NCI-H2029 treated with DMSO at 0.1 percent for 48 hours (cell line): ENCODE results near the gene CA12.
"Not testable (repeated sequence)": the region's sequence is repeated elsewhere in the genome, so short reads cannot be mapped to it uniquely, and the experiment has no call there.

Experiments used
- DNase-seq: peaks from one replicate; lab custom pipeline; 2025; lab: John Stamatoyannopoulos, UW

Gene CA12

DNA sequence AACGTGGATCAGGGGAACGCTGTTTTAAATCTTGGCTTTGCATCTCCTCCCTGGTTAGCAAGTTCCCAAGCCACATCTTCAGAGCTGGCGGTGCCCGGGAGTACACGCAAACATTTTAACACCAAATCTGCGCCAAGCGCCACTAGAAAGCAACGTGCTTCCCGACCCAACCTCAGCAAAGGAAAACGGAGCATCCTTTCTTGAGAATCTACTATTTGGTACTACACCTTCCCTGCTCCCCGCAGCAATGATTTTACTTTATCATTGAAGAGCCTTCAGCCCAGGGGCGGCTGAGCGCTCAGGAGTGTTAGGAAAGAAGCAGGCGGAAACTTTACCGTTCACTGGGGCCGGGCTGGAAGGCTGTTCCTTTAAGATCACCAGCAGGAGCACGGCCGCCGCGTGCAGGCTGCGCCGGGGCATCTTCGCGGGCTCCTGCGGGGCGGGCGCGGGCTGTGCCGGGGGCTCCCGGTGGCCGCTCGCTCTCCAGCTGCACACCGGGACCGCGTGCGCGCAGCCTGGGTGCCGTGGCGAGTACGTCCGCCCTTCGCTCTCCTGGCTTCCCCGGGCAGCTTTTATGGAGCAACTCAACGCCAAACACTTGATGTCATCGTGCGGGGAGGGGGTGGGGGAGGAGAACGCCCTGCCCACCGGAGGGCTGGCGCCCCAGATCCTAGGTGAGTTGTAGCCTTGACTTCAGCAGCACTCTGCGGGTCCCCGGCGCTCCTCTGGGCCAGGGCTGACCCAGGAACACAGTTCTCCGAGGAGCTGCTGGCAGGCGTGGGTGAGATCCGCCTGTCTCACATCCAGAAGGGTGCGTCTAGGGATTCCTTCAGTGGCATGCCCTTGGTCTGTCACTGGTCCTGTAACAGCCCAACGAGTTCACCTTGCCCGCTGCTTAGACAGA lies at the start of gene CA12:
TSS of gene CA12 (minus strand) at position 546 of the 904 bp plus-strand sequence. CDS start at position 420, 126 bp downstream.
- DNase-seq = no peak

DNA sequence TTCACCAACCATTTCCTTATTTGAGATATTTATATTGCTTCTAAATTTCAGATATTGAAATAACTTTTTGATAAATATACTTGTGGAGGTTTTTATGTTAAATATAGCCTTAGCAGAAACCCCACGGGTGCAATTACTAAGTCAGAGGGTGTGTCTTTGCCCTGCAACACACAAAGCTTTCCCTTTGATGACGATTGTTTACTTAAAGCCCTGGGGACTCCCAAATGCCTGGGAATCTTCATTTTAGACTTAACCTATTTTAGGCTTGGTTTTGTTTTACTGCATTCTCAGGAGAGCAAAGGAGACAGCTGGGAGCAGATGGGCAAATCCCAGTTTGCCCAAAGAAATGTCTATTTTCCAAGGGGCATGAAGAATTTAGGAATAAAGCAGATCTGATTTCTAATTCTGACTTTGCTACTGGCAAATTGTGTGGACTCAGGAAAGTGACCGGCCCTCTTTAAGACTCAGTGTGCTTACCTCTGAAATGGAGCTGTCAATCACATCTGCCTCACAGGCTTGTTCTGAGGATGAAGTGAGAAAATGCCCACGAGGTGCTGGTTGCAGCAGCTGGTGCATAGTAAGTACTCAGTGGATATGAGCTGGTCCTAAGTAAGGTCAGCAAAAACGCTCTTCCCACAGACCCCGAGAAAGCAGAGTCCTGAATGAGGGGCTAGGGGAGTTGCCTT lies 49.3 kb upstream of the CA12 start:
- DNase-seq = no peak

DNA sequence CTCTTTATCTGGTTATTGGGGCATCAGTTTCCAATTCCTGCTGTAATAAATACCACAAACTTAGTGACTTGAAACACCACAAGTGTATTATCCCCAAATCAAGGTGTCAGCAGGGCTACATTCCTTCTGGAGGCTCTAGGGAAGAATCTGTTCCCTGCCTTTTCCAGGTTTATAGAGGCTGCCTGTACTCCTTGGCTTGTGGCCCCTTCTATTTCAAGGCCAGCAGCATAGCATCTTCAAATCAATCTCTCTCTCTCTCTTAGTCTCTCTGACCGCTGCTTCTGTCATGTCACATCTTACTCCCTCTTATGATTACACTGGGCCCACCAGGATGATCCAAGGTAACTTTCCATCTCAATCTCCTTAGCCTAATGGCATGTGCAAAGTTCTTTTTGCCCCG lies 44.9 kb upstream of the CA12 start:
- no peak for DNase-seq

DNA sequence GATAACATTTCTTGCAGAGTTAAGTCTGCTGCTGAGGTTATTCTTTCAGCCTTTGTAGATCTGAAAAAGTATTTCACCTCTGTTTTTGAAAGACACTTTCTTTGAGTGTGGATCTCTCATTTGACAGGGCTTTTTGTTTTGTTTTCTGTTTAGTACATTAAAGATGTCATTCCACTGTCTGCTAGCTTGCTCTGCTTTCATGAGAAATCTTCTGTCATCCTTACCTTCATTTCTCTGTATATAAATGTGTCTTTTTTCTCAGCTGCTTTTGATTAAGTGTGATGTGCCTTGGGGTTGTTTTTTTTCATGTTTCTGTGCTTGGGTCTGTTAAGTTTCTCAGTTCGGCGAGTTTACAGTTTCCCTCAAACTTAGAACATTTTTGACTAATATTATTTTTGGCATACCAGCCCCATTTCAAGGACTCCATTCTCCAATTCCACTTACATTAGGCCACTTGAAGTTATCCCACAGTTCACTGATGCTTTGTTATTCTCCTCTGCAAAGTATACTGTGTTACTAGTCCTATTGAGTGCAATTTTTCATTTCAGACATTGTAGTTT lies 43.9 kb upstream of the CA12 start:
- DNase-seq = no peak

DNA sequence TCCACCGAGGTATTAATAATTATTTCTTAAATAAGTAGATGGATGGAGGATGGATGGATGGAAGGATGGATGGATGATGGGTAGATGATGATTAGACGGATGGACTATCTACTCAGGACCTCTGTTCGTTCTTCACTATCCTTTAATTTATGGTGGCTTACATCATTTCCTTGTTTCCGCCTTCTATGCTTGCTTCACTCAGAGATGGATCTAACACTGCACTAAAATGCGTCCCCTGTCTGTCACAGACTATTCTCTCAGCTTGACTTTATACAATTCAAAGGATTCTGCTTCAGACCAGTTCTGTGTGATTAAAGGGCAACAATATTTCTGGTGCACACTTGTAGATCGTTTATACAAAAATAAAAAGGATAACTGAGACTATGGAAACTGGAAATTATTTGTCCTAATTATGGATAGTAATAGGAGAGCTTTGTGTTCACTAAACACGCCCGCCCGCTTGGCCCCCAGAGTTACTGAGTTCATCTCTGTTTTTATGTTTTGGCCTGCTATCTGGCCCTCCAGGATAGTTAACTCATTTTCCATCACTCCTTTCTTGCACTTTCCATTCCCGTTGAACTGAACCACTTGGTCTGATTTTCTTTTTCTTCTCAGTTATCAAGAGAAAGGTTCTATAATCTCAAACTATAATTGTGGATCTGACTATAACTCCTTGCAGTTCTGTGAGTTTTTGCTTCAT lies 41.4 kb upstream of the CA12 start:
- DNase-seq = no peak

DNA sequence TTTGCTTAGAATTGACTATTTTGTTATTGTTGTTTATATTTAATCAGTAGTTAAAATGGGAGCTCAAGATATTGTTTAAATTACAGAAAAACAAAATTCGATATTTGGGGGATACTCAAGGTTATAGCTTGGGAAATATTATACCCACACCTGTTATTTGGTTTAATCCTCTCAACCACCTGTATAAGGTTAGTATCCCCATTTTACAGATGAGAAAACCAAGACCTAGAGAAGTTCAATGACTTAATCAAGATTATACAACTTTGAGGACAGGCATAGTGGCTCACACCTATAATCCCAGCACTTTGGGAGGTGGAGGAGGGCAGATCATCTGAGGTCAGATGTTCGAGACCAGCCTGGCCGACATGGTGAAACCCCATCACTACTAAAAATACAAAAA lies 39.8 kb upstream of the CA12 start:
- no peak for DNase-seq

DNA sequence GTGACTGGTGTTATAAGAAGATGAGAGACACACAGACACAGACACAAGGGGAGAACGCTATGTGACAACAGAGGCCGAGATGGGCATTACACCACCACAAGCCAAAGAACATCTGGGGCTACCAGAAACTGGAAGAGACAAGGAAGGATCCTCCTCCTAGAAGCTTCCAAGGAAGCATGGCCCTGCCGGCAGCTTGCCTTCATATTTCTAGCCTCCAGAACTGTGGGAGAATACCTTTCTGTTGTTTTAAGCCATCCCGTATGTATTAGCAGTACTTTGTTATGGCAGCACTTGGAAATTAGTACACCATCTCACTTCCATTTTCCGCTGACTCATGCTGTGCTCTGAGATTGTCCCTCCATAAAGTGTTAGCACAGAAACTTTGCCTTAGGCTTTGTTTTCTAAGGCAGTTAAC lies 38.7 kb upstream of the CA12 start:
- DNase-seq = no peak

DNA sequence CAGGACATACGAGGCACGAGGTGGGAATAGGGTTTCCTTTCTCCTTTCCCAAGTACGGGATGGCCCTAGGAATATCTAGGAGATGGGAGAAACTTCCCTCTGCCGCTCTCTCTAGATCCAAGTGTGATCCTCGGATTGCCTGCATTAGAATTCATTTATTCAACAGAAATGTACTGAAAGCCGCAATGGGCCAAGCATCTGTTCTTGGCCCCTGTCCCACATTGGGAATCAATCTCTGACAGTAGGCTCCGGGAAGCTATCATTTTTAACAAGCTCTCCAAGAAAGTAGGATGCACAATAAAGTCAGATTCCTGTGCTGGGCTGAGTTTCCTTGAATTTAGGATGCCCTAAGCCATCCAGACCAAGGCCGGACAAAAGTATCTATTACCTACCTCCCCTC lies 37.2 kb upstream of the CA12 start:
- no peak for DNase-seq

DNA sequence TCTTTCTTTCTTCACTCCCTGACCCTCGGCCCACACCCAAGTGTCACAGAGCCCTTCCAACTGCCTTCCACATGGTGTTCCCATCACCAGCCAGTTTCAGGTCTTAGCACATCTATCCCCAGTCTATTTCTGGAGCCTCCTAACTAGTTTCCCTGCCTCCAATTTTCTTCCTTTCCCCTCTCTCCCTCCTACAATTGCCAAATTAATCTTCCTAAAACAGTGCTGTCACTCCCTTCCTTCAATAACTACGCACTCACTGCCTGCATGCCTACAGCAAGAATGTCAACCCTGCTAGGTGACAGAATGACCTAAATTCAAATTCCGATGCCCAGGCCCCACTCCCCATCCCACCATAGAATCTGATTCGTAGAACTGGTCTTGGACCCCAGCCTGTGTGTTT lies 36.1 kb upstream of the CA12 start:
- no peak for DNase-seq

DNA sequence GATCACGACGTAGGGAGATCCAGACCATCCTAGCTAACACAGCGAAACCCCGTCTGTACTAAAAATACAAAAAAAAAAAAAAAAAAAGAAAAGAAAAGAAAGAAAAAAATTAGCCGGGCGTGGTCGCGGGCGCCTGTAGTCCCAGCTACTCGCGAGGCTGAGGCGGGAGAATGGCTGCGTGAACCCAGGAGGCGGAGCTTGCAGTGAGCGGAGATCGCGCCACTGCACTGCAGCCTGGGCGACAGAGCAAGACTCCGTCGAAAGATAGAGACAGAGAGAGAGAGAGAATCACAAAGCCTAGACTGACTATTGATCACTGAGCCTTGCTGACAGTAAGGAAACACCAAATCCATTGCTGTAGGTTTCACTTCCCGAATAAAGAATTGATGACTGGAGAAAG lies 35.6 kb upstream of the CA12 start:
- DNase-seq = not testable (repeated sequence)

DNA sequence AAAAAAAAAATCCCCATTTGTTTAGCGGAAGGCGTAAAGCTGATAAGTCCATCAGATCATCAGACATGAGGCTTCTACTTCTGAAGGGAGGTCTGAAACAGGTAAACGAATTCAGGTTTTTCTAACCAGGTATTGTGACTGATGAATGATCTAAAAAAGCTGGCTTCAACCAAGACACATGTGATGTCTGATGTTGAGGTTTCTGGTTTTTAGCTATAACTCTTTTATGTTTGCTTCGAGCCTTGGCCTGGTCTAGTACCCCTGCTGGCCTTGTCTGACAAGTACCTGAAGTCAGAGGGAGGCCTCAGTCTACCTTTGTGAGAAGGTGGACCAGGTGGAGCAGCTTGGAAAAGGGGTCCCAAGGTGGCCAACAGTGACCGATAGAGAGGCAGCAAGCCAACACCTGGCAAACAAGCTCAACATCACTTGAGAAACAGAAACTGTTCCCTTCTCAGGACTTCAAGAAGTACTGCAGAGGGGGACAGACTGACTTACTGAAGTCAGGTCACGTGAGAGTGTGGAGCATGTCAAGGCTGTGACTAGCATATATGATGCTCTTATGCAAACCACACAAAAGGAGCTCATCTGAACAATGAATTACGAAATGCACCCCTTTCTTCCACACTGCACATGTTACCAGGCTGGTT lies 33.0 kb upstream of the CA12 start:
- DNase-seq = no peak

DNA sequence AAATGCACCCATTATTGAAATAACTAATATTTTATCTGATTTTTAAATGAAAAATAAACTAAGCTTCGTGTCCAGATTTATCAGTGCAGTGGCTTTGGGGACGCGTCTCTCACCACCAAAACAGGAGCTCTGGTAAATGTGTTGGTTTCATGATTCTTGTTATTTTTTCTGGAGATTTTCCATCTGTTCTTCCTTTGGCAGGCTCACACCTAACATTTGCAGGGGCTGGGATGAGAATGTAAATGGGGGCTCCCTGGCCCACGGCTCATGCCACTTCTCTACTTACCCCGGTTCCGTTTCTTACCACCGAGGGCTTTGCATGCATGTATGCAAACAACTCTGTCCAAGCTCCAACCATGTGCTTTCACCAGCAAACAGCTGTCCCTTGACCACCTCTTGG lies 30.9 kb upstream of the CA12 start:
- no peak for DNase-seq

DNA sequence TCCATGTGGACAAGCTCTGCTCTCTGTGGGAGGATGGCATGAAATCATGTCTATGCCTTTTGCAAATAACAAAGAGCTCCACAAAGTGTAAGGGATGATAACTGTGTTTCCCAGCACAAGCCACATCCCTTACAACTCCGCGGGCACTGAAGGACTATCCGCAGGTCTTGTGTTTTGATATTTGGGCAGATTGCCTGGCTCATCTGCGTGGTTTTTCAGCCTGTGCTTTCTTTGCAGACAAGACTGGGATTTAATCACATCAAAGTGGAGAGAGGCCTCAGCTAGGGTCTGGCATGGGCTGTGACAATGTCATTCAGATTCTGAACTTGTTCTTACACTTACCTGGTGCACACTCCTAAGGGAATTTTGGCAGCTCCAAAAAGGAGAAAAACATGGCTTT lies 30.2 kb upstream of the CA12 start:
- no peak for DNase-seq

DNA sequence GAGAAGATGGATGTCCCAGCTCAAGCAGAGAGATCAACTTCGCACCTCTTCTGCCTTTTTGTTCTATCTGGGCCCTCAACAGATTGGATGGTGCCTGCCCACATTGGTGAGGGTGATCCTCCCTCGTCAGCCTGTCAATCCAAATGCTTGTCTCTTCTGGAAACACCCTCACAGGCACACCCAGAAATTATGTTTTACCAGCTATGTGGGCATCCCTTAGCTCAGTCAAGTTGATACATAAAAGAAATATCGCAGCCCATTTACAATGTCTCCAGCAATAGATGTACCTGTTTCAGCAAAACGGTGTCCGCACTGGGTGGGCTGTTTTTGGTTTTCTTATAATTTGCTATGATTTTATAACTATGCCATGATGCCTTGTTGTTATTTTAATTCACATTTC lies 27.5 kb upstream of the CA12 start:
- no peak for DNase-seq

DNA sequence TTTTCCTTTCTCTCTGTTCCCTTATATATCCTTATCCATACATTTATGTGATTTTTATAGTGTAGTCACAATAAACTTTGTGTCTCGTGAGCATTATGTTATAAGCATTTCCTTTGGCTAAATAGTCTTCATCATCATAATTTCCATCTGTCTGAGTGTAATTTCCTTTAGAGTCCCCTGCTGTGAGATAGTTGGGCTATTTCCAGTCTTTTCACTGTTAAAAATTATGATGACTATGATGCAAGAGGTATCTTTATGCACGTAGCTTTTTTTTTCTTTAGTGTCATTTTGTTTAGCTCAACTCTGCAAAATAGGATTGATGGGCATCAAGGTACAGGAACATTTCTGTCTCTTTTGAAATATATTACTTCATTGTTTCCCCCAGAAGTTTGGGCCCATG lies 26.9 kb upstream of the CA12 start:
- no peak for DNase-seq

DNA sequence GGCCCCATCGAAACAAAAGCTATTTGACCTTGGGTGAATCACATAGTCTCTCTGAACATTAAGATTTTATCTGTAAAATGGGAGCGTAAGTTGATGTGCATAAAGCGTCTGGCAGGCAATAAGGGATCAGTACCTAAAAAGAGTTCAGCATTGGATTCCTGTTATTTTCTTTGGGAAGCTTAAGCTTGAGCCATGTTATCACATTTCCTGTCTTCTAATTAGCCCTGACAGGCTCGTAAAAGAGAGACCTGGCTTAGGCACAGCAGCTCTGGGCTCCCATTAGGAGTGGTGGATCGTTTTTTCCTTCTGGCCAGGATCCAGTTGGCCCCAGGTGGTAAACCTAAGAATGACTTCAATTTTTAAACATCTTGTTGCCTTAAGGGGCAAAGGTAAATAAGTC lies 26.0 kb upstream of the CA12 start:
- peak; percentile 35 for DNase-seq

DNA sequence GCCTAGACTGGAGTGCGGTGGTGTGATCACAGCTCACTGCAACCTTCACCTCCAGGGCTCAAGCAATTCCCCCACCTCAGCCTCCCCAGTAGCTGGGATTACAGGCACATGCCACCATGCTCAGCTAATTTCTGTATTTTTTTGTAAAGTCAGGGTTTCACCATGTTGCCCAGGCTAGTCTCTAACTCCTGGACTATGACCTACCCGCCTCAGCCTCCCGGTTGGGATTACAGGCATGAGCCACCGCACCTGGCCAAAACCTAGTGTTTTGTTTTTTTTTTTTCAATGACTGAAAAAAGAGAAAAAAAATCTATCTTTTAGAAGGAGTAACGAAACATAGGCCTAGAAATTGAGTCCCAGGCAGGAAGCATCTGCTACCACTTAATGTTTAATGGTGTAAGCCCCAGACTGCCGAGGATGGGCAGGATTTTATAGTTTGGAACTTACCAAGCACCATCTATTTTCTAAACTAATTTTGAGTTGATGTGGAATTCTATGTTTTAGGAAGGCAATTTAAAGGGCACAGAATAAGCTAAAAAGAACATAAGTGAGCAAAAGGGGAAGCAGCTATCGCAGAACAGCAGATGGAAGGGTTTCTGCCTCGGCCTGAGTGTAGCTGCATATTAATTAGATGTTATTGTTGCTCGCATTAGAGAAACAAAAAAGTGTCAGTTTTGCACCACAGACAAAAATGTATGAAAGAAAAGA lies 24.2 kb upstream of the CA12 start:
- DNase-seq = no peak

DNA sequence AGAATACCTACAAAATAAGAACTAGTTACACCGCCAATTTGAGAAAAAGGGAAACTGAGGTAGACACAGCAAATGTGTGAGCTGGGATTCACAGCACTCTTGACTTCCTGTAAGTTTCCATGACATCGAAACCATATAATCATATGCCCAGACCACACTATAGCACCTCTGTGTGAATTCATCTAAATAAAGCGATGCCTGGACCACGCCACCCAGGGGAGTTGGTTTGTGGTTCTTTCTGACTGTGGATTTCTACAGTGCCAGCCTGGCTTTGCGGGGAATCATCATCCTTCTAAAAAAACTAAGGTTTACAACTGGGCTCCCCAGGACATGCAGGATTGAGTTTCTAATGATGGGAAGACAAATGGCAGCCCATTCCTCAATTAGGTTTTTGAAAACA lies 23.5 kb upstream of the CA12 start:
- no peak for DNase-seq

DNA sequence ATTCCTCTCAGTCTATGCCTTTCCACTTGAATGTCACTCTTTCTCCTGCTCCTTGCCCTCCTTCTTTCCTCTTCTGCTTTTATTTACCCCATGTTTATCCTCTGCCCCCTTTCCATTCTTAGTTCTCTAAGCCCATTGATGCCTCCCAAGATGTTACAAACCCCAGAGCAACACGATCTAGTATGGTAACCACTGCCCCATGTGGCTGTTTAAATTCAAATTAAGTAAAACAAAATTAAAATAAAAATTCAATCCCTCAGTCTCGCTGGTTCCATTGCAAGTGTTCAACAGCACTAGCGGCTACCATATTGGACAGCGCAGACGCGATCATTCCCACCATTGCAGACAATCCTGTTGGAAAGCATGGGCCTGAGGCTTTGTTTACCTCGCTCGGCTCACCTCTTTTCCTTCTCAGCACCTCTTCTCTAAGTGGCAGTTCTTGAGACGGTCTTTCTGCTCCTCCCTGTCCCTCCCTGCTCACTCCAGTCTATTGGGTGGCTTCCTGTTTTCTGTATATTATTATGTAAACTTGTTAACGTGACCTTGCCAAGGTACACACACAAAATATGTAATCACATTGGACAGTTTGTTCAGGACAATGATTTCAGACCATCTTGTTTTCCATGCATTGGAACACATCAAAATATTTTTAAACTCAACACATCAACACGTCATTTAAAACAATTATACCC lies 21.8 kb upstream of the CA12 start:
- DNase-seq = no peak

DNA sequence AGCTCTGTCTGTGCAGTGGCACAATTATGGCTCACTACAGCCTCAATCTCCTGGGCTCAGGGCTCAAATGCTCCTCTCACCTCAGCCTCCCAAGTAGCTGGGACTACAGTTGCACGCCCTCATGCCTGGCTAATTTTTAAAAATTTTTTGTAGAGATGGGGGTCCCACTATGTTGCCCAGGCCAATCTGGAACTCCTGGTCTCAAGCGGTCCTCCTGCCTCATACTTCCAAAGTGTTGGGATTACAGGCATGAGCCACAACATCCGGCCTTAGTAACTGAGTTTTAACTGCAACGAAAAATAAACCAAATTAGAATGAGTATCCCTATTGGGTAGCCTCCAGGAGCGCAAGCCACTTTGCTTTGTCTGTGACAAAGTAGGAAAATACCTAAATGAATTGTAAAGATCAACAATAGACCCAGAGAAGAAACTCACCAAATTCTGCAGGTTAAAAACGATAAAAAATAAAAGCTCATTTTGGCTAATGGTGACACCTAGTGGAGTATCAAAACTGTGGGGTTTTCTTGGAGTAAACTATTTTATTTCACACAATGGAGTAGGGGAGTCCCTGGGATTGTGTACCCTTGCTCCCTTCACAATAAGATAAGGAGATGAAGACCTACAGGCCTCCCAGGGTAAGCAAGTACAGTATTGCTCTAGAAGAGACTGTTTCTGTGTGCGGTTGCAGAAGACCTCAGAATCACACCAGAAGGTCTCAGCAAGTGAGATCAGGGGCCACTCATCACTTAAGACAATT lies 21.0 kb upstream of the CA12 start:
- DNase-seq = peak; percentile 3
